ENCODE data around the gene MCM5.

Gene MCM5

DNA sequence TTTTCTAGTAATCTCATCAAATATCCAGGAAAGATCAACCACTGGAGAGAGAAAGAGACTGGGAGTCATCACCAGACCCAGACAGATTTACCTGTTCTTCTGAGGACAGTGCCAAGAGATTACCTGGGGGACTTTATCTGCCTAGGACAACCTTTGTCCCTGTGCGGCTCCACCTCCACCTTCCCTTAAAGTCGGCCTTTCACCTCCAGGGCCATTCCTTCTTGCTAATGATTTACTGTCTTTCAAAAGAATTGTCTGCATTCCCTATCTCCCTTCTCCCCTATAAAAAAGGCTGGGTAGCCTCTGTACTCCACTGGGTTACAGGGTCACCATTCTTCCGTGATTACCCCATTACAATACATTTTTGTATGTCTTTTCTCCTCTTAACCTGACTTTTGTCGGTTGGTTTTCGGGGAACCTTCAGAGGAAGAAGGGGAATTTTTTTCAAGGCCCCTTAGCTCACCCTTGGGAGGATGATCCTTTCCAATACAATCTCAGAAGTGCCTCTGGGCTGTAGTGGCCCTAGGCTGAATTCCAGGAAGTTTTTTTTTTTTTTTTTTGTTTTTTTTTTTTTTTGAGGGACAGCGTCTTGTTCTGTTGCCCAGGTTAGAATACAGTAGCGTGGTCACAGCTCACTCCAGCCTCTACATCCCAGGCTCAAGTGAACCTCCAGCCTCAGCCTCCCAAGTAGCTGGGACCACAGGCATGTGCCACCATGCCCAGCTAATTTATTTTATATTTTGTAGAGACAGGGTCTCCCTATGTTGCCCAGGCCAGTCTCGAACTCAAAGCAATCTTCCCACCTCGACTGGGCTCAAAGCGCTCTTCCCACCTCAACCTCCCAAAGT, 20.6 kb upstream of the MCM5 start:
- DNase-seq = no peak

- no peak for DNase-seq
Measured at GRCh38 chr22:35380013-35380412, 19.9 kb upstream of the MCM5 start.

- DNase-seq = peak; percentile 82
Measured at GRCh38 chr22:35380537-35381423, 19.2 kb upstream of the MCM5 start, which contains the start of gene HMOX1. HMOX1 (plus strand) TSS chr22:35381096; CDS start chr22:35381174, 78 bp downstream.

DNA sequence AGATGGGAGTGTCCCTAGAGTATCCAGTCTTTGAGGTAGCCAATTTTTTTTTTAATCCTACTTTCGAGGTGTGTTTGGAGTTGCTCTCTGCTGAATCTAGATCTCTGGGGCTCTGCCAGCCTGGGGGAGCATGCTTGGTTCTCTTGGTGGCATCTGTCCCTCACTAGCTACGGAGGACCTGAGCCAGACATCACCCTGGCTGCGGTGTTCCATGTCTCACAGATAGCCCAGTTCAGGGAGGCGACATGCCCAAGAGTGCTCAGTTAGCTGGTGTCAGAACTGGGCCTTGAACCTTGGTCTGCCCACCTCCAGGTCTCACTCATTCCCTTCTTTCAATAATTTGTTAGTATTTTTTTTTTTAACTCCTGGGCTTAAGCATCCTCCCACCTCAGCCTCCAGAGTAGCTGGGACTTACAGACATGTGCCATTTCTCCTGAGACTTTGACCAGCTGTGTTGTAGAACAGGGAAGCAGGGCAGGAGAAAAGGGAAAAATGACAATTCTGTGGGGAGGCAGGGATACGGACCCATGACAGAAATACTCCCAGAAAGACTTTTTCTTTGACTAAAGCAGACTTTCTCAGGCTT, 18.4 kb upstream of the MCM5 start:
- no peak for DNase-seq

DNA sequence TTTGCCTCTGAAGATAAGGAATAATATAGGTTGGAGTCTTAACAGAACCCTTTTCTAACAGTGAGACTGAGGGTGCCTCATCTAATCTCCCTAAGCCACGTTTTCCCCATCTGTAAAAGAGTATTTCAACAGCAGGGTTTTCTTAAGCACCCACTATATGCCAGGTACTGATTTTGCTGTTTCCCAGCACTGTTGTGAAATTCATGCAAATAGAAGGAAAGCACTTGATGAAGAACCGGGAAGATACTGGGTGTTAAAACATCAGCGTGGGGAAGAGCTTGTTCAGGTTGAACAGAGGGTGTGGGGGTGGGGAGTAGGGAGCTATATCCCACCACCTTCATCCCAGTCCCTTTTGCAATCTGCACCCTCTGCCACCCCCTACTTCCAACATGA, 16.3 kb upstream of the MCM5 start:
- DNase-seq = no peak

DNA sequence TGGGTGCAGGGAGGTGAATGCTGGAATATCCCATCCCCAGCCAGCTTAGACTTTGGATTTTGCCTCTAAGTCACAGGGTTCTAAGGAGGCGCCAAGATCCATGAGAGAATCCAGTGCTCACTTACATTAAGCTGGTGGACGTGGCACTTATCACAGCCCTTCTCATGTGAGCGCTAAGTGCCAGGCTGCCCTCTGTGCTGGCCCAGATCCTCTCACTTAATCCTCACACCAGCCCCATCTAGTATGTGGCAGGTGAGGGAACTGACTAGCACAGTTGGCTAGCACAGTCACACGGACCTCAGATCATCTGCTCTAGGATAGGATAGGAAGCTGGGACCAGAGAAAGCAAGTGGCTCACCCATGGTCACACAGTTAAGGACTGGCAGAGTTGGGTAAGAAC, 15.4 kb upstream of the MCM5 start:
- no peak for DNase-seq

DNA sequence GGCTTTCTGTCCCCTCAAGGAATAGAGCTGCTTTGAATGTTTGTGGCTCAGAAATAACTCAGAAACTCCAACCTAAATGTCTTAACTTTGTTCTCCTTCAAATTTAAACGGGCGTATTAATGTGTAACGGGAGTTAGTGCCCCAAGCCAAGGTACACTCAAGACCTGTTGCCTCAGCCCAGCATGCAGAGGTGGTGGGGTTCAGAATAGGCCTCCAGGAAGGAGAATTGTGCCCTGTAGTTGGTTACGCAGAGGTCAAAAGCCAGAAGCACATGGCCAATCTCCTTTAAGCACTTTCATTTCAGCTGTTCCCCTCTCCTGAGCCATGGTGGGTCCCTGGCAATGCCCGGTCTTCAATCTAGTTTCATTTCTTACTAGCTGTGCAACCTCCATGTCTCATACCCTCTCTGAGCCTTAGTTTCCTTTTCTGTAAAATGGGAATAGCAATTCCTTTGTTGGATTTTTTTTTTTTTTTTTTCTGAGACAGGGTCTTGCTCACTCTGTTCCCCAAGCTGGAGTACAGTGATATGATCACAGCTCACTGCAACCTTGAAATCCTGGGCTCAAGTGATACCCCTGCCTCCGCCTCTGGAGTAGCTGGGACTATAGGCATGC, 14.9 kb upstream of the MCM5 start:
- no peak for DNase-seq

DNA sequence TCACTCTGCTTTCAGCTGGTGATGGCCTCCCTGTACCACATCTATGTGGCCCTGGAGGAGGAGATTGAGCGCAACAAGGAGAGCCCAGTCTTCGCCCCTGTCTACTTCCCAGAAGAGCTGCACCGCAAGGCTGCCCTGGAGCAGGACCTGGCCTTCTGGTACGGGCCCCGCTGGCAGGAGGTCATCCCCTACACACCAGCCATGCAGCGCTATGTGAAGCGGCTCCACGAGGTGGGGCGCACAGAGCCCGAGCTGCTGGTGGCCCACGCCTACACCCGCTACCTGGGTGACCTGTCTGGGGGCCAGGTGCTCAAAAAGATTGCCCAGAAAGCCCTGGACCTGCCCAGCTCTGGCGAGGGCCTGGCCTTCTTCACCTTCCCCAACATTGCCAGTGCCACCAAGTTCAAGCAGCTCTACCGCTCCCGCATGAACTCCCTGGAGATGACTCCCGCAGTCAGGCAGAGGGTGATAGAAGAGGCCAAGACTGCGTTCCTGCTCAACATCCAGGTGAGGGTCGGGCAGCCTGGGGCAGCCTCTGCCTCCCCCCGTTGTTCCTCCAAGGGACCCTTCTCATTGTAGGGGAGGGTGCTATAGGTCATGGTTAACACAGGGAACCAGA, 13.2 kb upstream of the MCM5 start:
- DNase-seq = no peak

GRCh38 chr22:35390933-35391332, 9.0 kb upstream of the MCM5 start:
- no peak for DNase-seq

- peak; percentile 33 for DNase-seq
Measured at GRCh38 chr22:35392357-35392756, 7.6 kb upstream of the MCM5 start.

- no peak for DNase-seq
Measured at GRCh38 chr22:35393116-35394010, 6.6 kb upstream of the MCM5 start.

DNA sequence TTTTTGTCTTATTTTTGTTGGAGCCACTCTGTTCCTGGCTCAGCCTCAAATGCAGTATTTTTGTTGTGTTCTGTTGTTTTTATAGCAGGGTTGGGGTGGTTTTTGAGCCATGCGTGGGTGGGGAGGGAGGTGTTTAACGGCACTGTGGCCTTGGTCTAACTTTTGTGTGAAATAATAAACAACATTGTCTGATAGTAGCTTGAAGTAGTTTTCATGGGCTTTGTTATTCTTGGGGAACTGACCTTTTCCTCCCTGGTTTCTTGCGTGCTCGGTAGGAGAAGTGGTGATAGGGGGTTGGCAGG, 6.0 kb upstream of the MCM5 start:
- DNase-seq = no peak

DNA sequence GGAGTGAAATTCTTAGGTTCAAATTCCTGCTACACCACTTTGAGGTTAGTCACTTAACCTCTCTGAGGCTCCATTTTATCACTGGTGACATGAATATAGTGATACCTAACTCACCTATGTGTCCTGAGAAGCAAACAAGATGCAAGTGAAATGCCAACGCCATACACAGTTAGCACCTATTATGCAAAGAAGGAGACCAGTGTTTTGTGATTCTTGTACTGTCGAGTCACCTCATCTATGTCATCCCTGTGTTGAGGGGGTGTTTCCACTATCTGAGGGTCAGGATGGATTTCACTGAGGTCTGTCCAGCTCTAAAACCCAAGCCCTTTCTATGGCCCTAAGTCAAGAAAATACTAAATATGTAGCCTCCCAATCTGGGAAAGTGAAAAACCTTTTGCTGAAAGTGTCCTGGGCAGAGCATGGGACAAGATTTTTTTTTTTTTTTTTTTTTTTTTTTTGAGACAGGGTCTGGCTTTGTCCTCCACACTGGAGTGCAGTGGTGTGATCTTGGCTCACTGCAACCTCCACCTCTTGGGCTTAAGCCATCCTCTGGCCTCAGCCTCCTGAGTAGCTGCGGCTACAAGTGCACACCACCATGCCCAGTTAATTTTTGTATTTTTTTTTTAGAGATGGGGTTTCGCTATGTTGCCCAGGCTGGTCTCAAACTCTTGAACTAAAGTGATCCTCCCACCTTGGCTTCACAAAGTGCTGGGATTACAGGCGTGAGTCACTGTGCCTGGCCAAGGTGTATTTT, 5.0 kb upstream of the MCM5 start:
- no peak for DNase-seq

DNA sequence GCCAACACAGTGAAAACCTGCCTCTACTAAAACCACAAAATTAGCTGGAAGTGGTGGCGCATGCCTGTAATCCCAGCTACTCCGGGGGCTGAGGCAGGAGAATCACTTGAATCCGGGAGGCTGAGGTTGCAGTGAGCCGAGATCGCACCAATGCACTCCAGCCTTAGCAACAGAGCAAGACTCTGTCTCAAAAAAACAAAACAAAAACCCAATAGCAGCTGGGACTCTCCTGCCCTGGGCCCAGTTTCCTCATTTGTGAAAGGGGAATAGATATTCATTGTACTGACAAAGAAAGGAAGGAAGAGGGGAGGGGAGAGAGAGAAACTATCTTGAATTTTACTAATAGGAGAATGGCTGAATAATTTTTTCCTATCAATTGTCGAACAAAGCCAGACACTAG, 3.3 kb upstream of the MCM5 start:
- peak; percentile 59 for DNase-seq

- no peak for DNase-seq
Measured at GRCh38 chr22:35397095-35397904, 2.6 kb upstream of the MCM5 start.

- no peak for DNase-seq
Measured at GRCh38 chr22:35398591-35398973, 1.4 kb upstream of the MCM5 start.

GRCh38 chr22:35399114-35399677, 744 bp upstream of the MCM5 start:
- DNase-seq = no peak

DNA sequence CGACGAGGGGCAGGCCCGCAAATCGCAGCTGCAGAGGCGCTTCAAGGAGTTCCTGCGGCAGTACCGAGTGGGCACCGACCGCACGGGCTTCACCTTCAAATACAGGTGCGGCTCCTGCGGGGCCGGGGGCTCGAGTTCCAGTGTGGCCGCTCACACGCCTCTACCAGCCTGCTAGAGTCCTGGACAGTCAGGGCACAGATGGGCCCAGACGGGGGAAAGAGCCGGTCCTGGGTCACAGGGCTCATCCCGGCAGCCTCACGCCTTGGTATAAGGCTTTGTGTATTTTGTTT, 506 bp downstream of the MCM5 start:
- no peak for DNase-seq

- DNase-seq = no peak
Measured at GRCh38 chr22:35401863-35402262, 1.9 kb downstream of the MCM5 start.

DNA sequence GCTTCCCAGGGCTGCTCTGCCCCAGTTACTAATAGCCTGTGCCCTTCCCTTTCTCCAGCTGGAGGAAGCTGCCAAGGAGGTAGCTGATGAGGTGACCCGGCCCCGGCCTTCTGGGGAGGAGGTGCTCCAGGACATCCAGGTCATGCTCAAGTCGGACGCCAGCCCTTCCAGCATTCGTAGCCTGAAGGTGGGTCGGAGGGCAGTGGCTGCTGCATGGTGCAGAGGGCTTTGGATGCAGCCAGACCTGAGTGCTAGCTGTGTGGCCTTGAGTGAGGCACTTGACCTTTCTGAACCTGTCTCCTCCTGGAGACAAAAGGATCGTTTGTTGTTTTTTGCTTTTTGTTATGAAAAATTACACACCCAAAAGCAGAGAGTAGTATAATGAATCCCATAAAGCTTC, 3.4 kb downstream of the MCM5 start:
- DNase-seq = no peak

All from CD4-positive, alpha-beta T cell treated with Interleukin-15 for 1 hour (primary cell).